ENCODE data around the gene DCAF10. TPM values are rescaled to one million over a fixed set of nuclear protein-coding genes. Genes with fewer than 3 reads are reported as not detected.
A peak's percentile ranks its signal among the peaks of the same experiment; 100 is the strongest.

DCAF10 gene
- total and polyA plus RNA-seq, 2 of the 13 experiments (the other 11 are each of a cell fraction or from before 2014, with no cell fraction given), result 9.2 to 20.3 TPM

GRCh38 chr9:37784616-37785483 is 15.7 kb upstream of the DCAF10 start, which contains the start of gene EXOSC3 (continued):
- TF ChIP-seq NFKB2 (CRISPR knock-in tag; IDR thresholded peaks at IDR 0.05; ENCODE audit: borderline replicate concordance) (peak; percentile 77; the same call in 1 of the 2 replicates), SIX4 (CRISPR knock-in tag; IDR thresholded peaks at IDR 0.05) (no peak), FOXK2 (IDR thresholded peaks at IDR 0.05) (no peak; the same call in 1 of the 2 replicates), ZBTB7B (CRISPR knock-in tag; IDR thresholded peaks at IDR 0.05) (no peak), ERF (CRISPR knock-in tag; IDR thresholded peaks at IDR 0.05) (peak; percentile 75), TFE3 (CRISPR knock-in tag; IDR thresholded peaks at IDR 0.05) (peak; percentile 62), TBL1XR1 (IDR thresholded peaks at IDR 0.05; ENCODE audit: borderline replicate concordance, low read length, partially characterized antibody) (no peak), FOXK1 (CRISPR knock-in tag; IDR thresholded peaks at IDR 0.05; ENCODE audit: borderline replicate concordance, low read depth) (peak; percentile 55; the same call in 1 of the 2 replicates), GATAD1 (CRISPR knock-in tag; IDR thresholded peaks at IDR 0.05) (peak; percentile 98), ZBTB46 (CRISPR knock-in tag; IDR thresholded peaks at IDR 0.05; ENCODE audit: borderline replicate concordance) (no peak), ZNF124 (CRISPR knock-in tag; IDR thresholded peaks at IDR 0.05) (no peak), ZNF605 (CRISPR knock-in tag; IDR thresholded peaks at IDR 0.05) (peak; percentile 39), ZNF274 (CRISPR knock-in tag; IDR thresholded peaks at IDR 0.05) (peak; percentile 88), MAFF (IDR thresholded peaks at IDR 0.05; ENCODE audit: low read depth, low read length) (no peak), UBTF (CRISPR knock-in tag; IDR thresholded peaks at IDR 0.05) (peak; percentile 98), ZNF737 (CRISPR knock-in tag; IDR thresholded peaks at IDR 0.05; ENCODE audit: borderline replicate concordance) (no peak), ZNF891 (CRISPR knock-in tag; IDR thresholded peaks at IDR 0.05) (peak; percentile 86)
- TF ChIP-seq, protein P1, sequence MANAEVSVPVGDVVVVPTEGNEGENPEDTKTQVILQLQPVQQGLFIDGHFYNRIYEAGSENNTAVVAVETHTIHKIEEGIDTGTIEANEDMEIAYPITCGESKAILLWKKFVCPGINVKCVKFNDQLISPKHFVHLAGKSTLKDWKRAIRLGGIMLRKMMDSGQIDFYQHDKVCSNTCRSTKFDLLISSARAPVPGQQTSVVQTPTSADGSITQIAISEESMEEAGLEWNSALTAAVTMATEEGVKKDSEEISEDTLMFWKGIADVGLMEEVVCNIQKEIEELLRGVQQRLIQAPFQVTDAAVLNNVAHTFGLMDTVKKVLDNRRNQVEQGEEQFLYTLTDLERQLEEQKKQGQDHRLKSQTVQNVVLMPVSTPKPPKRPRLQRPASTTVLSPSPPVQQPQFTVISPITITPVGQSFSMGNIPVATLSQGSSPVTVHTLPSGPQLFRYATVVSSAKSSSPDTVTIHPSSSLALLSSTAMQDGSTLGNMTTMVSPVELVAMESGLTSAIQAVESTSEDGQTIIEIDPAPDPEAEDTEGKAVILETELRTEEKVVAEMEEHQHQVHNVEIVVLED (CRISPR knock-in tag; IDR thresholded peaks at IDR 0.05; ENCODE audit: borderline replicate concordance), result peak; percentile 81
- TF ChIP-seq, protein P2, sequence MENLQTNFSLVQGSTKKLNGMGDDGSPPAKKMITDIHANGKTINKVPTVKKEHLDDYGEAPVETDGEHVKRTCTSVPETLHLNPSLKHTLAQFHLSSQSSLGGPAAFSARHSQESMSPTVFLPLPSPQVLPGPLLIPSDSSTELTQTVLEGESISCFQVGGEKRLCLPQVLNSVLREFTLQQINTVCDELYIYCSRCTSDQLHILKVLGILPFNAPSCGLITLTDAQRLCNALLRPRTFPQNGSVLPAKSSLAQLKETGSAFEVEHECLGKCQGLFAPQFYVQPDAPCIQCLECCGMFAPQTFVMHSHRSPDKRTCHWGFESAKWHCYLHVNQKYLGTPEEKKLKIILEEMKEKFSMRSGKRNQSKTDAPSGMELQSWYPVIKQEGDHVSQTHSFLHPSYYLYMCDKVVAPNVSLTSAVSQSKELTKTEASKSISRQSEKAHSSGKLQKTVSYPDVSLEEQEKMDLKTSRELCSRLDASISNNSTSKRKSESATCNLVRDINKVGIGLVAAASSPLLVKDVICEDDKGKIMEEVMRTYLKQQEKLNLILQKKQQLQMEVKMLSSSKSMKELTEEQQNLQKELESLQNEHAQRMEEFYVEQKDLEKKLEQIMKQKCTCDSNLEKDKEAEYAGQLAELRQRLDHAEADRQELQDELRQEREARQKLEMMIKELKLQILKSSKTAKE (CRISPR knock-in tag; IDR thresholded peaks at IDR 0.05; ENCODE audit: borderline replicate concordance), result no peak

Measured in HepG2 (cell line).